Prostate gland (tissue), 2 donors: ENCODE measurements around the gene PGBD1.

Experiments used
- POLR2A ChIP-seq: fragments of 450-650 bp; IDR thresholded peaks from one replicate; pipeline ENCODE4 v1.6.1; 2016; ENCODE audit warnings: antibody characterized with exemption, mild to moderate bottlenecking
- TF ChIP-seq, protein P1 (sequence below), 4 experiments: fragments of 200-600 bp in 2 of 4; fragments of 450-650 bp in 2 of 4; sonication (generic) in 2 of 4; IDR thresholded peaks; 1 replicate in 3 of 4; 2 replicates in 1 of 4; pipeline ENCODE4 v1.5.1; 2016 to 2019; ENCODE audit warnings: antibody characterized with exemption in 4 of 4, mild to moderate bottlenecking in 2 of 4, moderate library complexity in 2 of 4

DNA sequence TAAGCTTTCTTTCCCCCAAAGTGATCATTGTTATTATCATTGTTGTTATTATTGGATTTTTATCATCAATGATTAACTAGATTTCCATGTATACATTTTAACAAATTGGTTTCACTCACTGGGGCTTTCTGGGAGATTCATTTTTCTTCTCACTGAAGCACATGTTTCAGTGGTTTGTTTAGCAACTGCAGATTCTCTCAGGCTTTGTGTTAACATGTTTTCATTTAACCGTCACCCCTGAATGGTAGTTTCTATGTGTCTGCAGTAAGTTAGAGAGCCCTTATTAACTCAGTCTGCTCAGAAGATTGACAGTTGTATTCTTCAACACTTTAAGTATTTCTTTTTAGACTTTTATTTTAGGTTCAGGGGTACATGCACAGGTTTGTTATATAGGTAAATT, 41.7 kb upstream of the PGBD1 start:
- TF ChIP-seq, protein P1, sequence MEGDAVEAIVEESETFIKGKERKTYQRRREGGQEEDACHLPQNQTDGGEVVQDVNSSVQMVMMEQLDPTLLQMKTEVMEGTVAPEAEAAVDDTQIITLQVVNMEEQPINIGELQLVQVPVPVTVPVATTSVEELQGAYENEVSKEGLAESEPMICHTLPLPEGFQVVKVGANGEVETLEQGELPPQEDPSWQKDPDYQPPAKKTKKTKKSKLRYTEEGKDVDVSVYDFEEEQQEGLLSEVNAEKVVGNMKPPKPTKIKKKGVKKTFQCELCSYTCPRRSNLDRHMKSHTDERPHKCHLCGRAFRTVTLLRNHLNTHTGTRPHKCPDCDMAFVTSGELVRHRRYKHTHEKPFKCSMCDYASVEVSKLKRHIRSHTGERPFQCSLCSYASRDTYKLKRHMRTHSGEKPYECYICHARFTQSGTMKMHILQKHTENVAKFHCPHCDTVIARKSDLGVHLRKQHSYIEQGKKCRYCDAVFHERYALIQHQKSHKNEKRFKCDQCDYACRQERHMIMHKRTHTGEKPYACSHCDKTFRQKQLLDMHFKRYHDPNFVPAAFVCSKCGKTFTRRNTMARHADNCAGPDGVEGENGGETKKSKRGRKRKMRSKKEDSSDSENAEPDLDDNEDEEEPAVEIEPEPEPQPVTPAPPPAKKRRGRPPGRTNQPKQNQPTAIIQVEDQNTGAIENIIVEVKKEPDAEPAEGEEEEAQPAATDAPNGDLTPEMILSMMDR (IDR thresholded peaks at IDR 0.05): no peak
- TF ChIP-seq POLR2A: no peak
